Hepatocyte (in vitro differentiated cells): ENCODE results near the gene NOL3.

Source experiments
- EZH2phosphoT487 ChIP-seq: fragments of 200-600 bp; sonication (generic); IDR thresholded peaks from one replicate; pipeline ENCODE4 v1.6.1; 2018; ENCODE audit warnings: antibody characterized with exemption, mild to moderate bottlenecking, low read depth, moderate library complexity; ENCODE audit not compliant: unreplicated experiment, severe bottlenecking
- TF ChIP-seq, protein P1 (sequence below): fragments of 200-600 bp; sonication (generic); IDR thresholded peaks from 2 replicates; pipeline ENCODE4 v1.5.1; 2016; ENCODE audit warnings: antibody characterized with exemption, mild to moderate bottlenecking; ENCODE audit not compliant: poor library complexity

- TF ChIP-seq, protein P1, sequence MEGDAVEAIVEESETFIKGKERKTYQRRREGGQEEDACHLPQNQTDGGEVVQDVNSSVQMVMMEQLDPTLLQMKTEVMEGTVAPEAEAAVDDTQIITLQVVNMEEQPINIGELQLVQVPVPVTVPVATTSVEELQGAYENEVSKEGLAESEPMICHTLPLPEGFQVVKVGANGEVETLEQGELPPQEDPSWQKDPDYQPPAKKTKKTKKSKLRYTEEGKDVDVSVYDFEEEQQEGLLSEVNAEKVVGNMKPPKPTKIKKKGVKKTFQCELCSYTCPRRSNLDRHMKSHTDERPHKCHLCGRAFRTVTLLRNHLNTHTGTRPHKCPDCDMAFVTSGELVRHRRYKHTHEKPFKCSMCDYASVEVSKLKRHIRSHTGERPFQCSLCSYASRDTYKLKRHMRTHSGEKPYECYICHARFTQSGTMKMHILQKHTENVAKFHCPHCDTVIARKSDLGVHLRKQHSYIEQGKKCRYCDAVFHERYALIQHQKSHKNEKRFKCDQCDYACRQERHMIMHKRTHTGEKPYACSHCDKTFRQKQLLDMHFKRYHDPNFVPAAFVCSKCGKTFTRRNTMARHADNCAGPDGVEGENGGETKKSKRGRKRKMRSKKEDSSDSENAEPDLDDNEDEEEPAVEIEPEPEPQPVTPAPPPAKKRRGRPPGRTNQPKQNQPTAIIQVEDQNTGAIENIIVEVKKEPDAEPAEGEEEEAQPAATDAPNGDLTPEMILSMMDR, result peak; percentile 78
- no peak for TF ChIP-seq EZH2phosphoT487
Observed at GRCh38 chr16:67155295-67156142, 14.8 kb upstream of the NOL3 start.
